ENCODE results near the gene MBD3L4. TPM values are rescaled to one million over a fixed set of nuclear protein-coding genes. Genes with fewer than 3 reads are reported as not detected.
"Not testable (repeated sequence)": the region's sequence is repeated elsewhere in the genome, so short reads cannot be mapped to it uniquely, and the experiment has no call there.

Gene MBD3L4
- polyA plus RNA-seq, 4 donors = not detected

GRCh38 chr19:7021331-7021730, 18.6 kb downstream of the MBD3L4 start, which contains the start of gene MBD3L2B:
MBD3L2B (minus strand) TSS chr19:7021431; CDS start chr19:7021397, 34 bp downstream.
- not testable (repeated sequence) for H3K36me3 ChIP-seq (ENCODE audit: control insufficient read depth in 3 of 3, insufficient read depth in 2 of 3, low read depth in 1 of 3, low read length in 3 of 3); H3K4me3 ChIP-seq (ENCODE audit: low read depth in 1 of 3, low read length in 3 of 3); FAIRE-seq; DNase-seq; H3K27ac ChIP-seq (ENCODE audit: low read depth in 1 of 3, low read length in 2 of 3); H3K4me1 ChIP-seq (ENCODE audit: control insufficient read depth in 3 of 3, insufficient read depth in 2 of 3, low read depth in 1 of 3, low read length in 2 of 3); H3K27me3 ChIP-seq (ENCODE audit: control insufficient read depth in 3 of 3, insufficient read depth in 3 of 3, low read length in 3 of 3); H3K9me3 ChIP-seq (ENCODE audit: control insufficient read depth in 2 of 2, insufficient read depth in 1 of 2, low read depth in 1 of 2, low read length in 1 of 2)
- no CpG with 5 or more reads among the region's 6 CpGs for WGBS, 3 donors

- H3K4me1 ChIP-seq (ENCODE audit: control insufficient read depth in 3 of 3, insufficient read depth in 2 of 3, low read depth in 1 of 3, low read length in 2 of 3) = no peaks in the 10 kb centered on the region
- no peaks in the 10 kb centered on the region for H3K36me3 ChIP-seq (ENCODE audit: control insufficient read depth in 3 of 3, insufficient read depth in 2 of 3, low read depth in 1 of 3, low read length in 3 of 3)
- DNase-seq = no peak
- no peak overlapping the region for H3K27ac ChIP-seq (ENCODE audit: low read depth in 1 of 3, low read length in 2 of 3)
- WGBS, 3 donors = 71 to 79% (median 78%) methylated on average over 6 of the region's 6 CpGs
- no peaks in the 10 kb centered on the region for H3K9me3 ChIP-seq (ENCODE audit: control insufficient read depth in 2 of 2, insufficient read depth in 1 of 2, low read depth in 1 of 2, low read length in 1 of 2)
- H3K27me3 ChIP-seq (ENCODE audit: control insufficient read depth in 3 of 3, insufficient read depth in 3 of 3, low read length in 3 of 3) = no peaks in the 10 kb centered on the region
- no peak for FAIRE-seq
- no peak overlapping the region for H3K4me3 ChIP-seq (ENCODE audit: low read depth in 1 of 3, low read length in 3 of 3)
These were observed 21.2 kb downstream of the MBD3L4 start for GRCh38 chr19:7018828-7019227.

- DNase-seq = no peak
- H3K4me3 ChIP-seq (ENCODE audit: low read depth in 1 of 3, low read length in 3 of 3) = no peak overlapping the region
- WGBS, 3 donors = 66 to 70% (median 70%) methylated on average over 4 of the region's 4 CpGs
These were observed 26.3 kb downstream of the MBD3L4 start for GRCh38 chr19:7013678-7014077.

GRCh38 chr19:7010722-7011593, 29.0 kb downstream of the MBD3L4 start:
- FAIRE-seq = no peak
- H3K4me3 ChIP-seq (ENCODE audit: low read depth in 1 of 3, low read length in 3 of 3) = no peak overlapping the region
- DNase-seq = no peak
- 62 to 76% (median 65%) methylated on average over 11 to 12 of the region's 12 CpGs for WGBS, 3 donors
- H3K27me3 ChIP-seq (ENCODE audit: control insufficient read depth in 3 of 3, insufficient read depth in 3 of 3, low read length in 3 of 3) = no peaks in the 10 kb centered on the region
- peaks cover 0 to 2% of the 10 kb centered on the region in 2 donors for H3K9me3 ChIP-seq (ENCODE audit: control insufficient read depth in 2 of 2, insufficient read depth in 1 of 2, low read depth in 1 of 2, low read length in 1 of 2)
- no peak overlapping the region for H3K27ac ChIP-seq (ENCODE audit: low read depth in 1 of 3, low read length in 2 of 3)
- no peaks in the 10 kb centered on the region for H3K4me1 ChIP-seq (ENCODE audit: control insufficient read depth in 3 of 3, insufficient read depth in 2 of 3, low read depth in 1 of 3, low read length in 2 of 3)
- H3K36me3 ChIP-seq (ENCODE audit: control insufficient read depth in 3 of 3, insufficient read depth in 2 of 3, low read depth in 1 of 3, low read length in 3 of 3) = no peaks in the 10 kb centered on the region

More at GRCh38 chr19:7013678-7014077, 26.3 kb downstream of the MBD3L4 start:
- no peak overlapping the region for H3K27ac ChIP-seq (ENCODE audit: low read depth in 1 of 3, low read length in 2 of 3)
- H3K9me3 ChIP-seq (ENCODE audit: control insufficient read depth in 2 of 2, insufficient read depth in 1 of 2, low read depth in 1 of 2, low read length in 1 of 2) = no peaks in the 10 kb centered on the region
- H3K4me1 ChIP-seq (ENCODE audit: control insufficient read depth in 3 of 3, insufficient read depth in 2 of 3, low read depth in 1 of 3, low read length in 2 of 3) = no peaks in the 10 kb centered on the region
- H3K27me3 ChIP-seq (ENCODE audit: control insufficient read depth in 3 of 3, insufficient read depth in 3 of 3, low read length in 3 of 3) = no peaks in the 10 kb centered on the region
- no peak for FAIRE-seq
- H3K36me3 ChIP-seq (ENCODE audit: control insufficient read depth in 3 of 3, insufficient read depth in 2 of 3, low read depth in 1 of 3, low read length in 3 of 3) = no peaks in the 10 kb centered on the region

- no peak for DNase-seq
- WGBS, 3 donors = 42 to 69% (median 62%) methylated on average over 4 of the region's 4 CpGs
- Histone ChIP-seq H3K27me3 (ENCODE audit: control insufficient read depth in 3 of 3, insufficient read depth in 3 of 3, low read length in 3 of 3) (no peaks in the 10 kb centered on the region), H3K36me3 (ENCODE audit: control insufficient read depth in 3 of 3, insufficient read depth in 2 of 3, low read depth in 1 of 3, low read length in 3 of 3) (no peaks in the 10 kb centered on the region), H3K9me3 (ENCODE audit: control insufficient read depth in 2 of 2, insufficient read depth in 1 of 2, low read depth in 1 of 2, low read length in 1 of 2) (peaks cover 2 to 4% of the 10 kb centered on the region in 2 donors), H3K27ac (ENCODE audit: low read depth in 1 of 3, low read length in 2 of 3) (no peak overlapping the region), H3K4me1 (ENCODE audit: control insufficient read depth in 3 of 3, insufficient read depth in 2 of 3, low read depth in 1 of 3, low read length in 2 of 3) (no peaks in the 10 kb centered on the region), H3K4me3 (ENCODE audit: low read depth in 1 of 3, low read length in 3 of 3) (no peak overlapping the region)
- no peak for FAIRE-seq
These were observed 32.1 kb downstream of the MBD3L4 start for GRCh38 chr19:7007859-7008258.

GRCh38 chr19:7006135-7006704, 33.8 kb downstream of the MBD3L4 start:
- no peak for DNase-seq
- no peaks in the 10 kb centered on the region for H3K36me3 ChIP-seq (ENCODE audit: control insufficient read depth in 3 of 3, insufficient read depth in 2 of 3, low read depth in 1 of 3, low read length in 3 of 3)
- 75 to 82% (median 79%) methylated on average over 11 of the region's 11 CpGs for WGBS, 3 donors

GRCh38 chr19:7004313-7004931, 35.6 kb downstream of the MBD3L4 start:
- Histone ChIP-seq H3K36me3 (ENCODE audit: control insufficient read depth in 3 of 3, insufficient read depth in 2 of 3, low read depth in 1 of 3, low read length in 3 of 3) (no peaks in the 10 kb centered on the region), H3K4me3 (ENCODE audit: low read depth in 1 of 3, low read length in 3 of 3) (no peak overlapping the region), H3K27me3 (ENCODE audit: control insufficient read depth in 3 of 3, insufficient read depth in 3 of 3, low read length in 3 of 3) (no peaks in the 10 kb centered on the region), H3K9me3 (ENCODE audit: control insufficient read depth in 2 of 2, insufficient read depth in 1 of 2, low read depth in 1 of 2, low read length in 1 of 2) (peaks cover 2 to 4% of the 10 kb centered on the region in 2 donors), H3K27ac (ENCODE audit: low read depth in 1 of 3, low read length in 2 of 3) (no peak overlapping the region), H3K4me1 (ENCODE audit: control insufficient read depth in 3 of 3, insufficient read depth in 2 of 3, low read depth in 1 of 3, low read length in 2 of 3) (no peaks in the 10 kb centered on the region)
- FAIRE-seq (no peak), DNase-seq (peak; percentile 14 to 25)
- 55 to 61% (median 59%) methylated on average over 18 of the region's 18 CpGs for WGBS, 3 donors

More at GRCh38 chr19:7006135-7006704, 33.8 kb downstream of the MBD3L4 start:
- H3K9me3 ChIP-seq (ENCODE audit: control insufficient read depth in 2 of 2, insufficient read depth in 1 of 2, low read depth in 1 of 2, low read length in 1 of 2) = peaks cover 2 to 4% of the 10 kb centered on the region in 2 donors
- H3K27ac ChIP-seq (ENCODE audit: low read depth in 1 of 3, low read length in 2 of 3) = no peak overlapping the region
- H3K4me3 ChIP-seq (ENCODE audit: low read depth in 1 of 3, low read length in 3 of 3) = no peak overlapping the region
- no peaks in the 10 kb centered on the region for H3K27me3 ChIP-seq (ENCODE audit: control insufficient read depth in 3 of 3, insufficient read depth in 3 of 3, low read length in 3 of 3)
- no peaks in the 10 kb centered on the region for H3K4me1 ChIP-seq (ENCODE audit: control insufficient read depth in 3 of 3, insufficient read depth in 2 of 3, low read depth in 1 of 3, low read length in 2 of 3)
- FAIRE-seq = no peak

GRCh38 chr19:7000816-7001215, 39.2 kb downstream of the MBD3L4 start:
- Histone ChIP-seq H3K27me3 (ENCODE audit: control insufficient read depth in 3 of 3, insufficient read depth in 3 of 3, low read length in 3 of 3) (no peaks in the 10 kb centered on the region), H3K4me1 (ENCODE audit: control insufficient read depth in 3 of 3, insufficient read depth in 2 of 3, low read depth in 1 of 3, low read length in 2 of 3) (no peaks in the 10 kb centered on the region), H3K9me3 (ENCODE audit: control insufficient read depth in 2 of 2, insufficient read depth in 1 of 2, low read depth in 1 of 2, low read length in 1 of 2) (peaks cover 0 to 4% of the 10 kb centered on the region in 2 donors), H3K36me3 (ENCODE audit: control insufficient read depth in 3 of 3, insufficient read depth in 2 of 3, low read depth in 1 of 3, low read length in 3 of 3) (no peaks in the 10 kb centered on the region), H3K27ac (ENCODE audit: low read depth in 1 of 3, low read length in 2 of 3) (no peak overlapping the region), H3K4me3 (ENCODE audit: low read depth in 1 of 3, low read length in 3 of 3) (no peak overlapping the region)
- WGBS, 3 donors = 69 to 77% (median 76%) methylated on average over 1 of the region's 1 CpG
- DNase-seq = no peak
- no peak for FAIRE-seq

Measured in small intestine (tissue), 7 donors.